Gastrocnemius medialis (tissue), 4 donors: ENCODE data around the gene SSR1.

Experiments
- CTCF ChIP-seq, 5 experiments: fragments of 450-650 bp in 3 of 5; fragments of 200-600 bp in 2 of 5; sonication (generic) in 2 of 5; IDR thresholded peaks in 4 of 5; conservative IDR thresholded peaks in 1 of 5; 1 replicate in 4 of 5; 2 replicates in 1 of 5; pipeline ENCODE4 v1.5.1; 2016 to 2019; ENCODE audit warnings: antibody characterized with exemption in 5 of 5, mild to moderate bottlenecking in 3 of 5, moderate library complexity in 3 of 5
- POLR2A ChIP-seq, 2 donors: fragments of 450-650 bp; IDR thresholded peaks; one replicate each; pipeline ENCODE4 v1.6.1; 2017; ENCODE audit warnings: antibody characterized with exemption in 2 of 2, mild to moderate bottlenecking in 2 of 2, moderate library complexity in 2 of 2

GRCh38 chr6:7218406-7218988 lies 94.5 kb downstream of the SSR1 start:
- TF ChIP-seq POLR2A (IDR thresholded peaks at IDR 0.05) (no peak), CTCF (IDR thresholded peaks at IDR 0.05 in 4 of 5, conservative IDR thresholded peaks at IDR 0.05 in 1 of 5) (peak in 1 of 5 experiments; percentile 3)
